H1 (cell line): ENCODE results near the gene TSPAN4. TPM values are rescaled to one million over a fixed set of nuclear protein-coding genes. Genes with fewer than 3 reads are reported as not detected.

Experiments
- BCL11A ChIP-seq, 2 experiments: IDR thresholded peaks; one replicate each; pipeline ENCODE4 v1.6.1; 2011; ENCODE audit warnings: low read depth in 2 of 2, low read length in 2 of 2, mild to moderate bottlenecking in 2 of 2
- EP300 ChIP-seq, 2 experiments: IDR thresholded peaks; 1 replicate in 1 of 2; 2 replicates in 1 of 2; pipeline ENCODE4 v1.6.1; 2011 to 2012; ENCODE audit warnings: low read depth in 2 of 2, low read length in 2 of 2, mild to moderate bottlenecking in 2 of 2, borderline replicate concordance in 1 of 2, inconsistent platforms in 1 of 2, moderate library complexity in 1 of 2
- KDM5A ChIP-seq: fragments of 200-600 bp; IDR thresholded peaks from 2 replicates; pipeline ENCODE4 v1.7.1; 2012; ENCODE audit warnings: mild to moderate bottlenecking, low read length, inconsistent platforms, mixed read lengths
- POU5F1 ChIP-seq: IDR thresholded peaks from 2 replicates; pipeline ENCODE4 v1.6.1; 2011; ENCODE audit warnings: low read depth, mild to moderate bottlenecking, low read length, moderate library complexity
- SIRT6 ChIP-seq: IDR thresholded peaks from one replicate; pipeline ENCODE4 v1.7.1; 2012; ENCODE audit warnings: low read length, inconsistent platforms
- polyA plus RNA-seq, 7 experiments: library from polyadenylated mRNA; depleted of rRNA in 3 of 7; stranded (reverse) in 5 of 7; unstranded in 2 of 7; fragments of >200 nt in 5 of 7; fragments of 200-250 nt in 2 of 7; gene quantifications; 1 replicate in 5 of 7; 2 replicates in 1 of 7; 4 replicates in 1 of 7; pipeline versions ENCODE4 v1.2.1 to v1.2.3, GENCODE V29; 2011 to 2013; ENCODE audit warnings: missing spikeins in 2 of 7, mixed read lengths in 2 of 7
- total RNA-seq: library from RNA; stranded (reverse); fragmentation: NEBNext Ultra II Directional; extraction: Animal tissue kit (Norgen Biotek cat#: 25700); gene quantifications from 2 replicates; pipeline ENCODE4 v1.2.1, GENCODE V29; 2021

Gene TSPAN4
- total and polyA plus RNA-seq, 2 of the 8 experiments (the other 6 are each of a cell fraction or from before 2014, with no cell fraction given), result 74.1 to 145 TPM

DNA sequence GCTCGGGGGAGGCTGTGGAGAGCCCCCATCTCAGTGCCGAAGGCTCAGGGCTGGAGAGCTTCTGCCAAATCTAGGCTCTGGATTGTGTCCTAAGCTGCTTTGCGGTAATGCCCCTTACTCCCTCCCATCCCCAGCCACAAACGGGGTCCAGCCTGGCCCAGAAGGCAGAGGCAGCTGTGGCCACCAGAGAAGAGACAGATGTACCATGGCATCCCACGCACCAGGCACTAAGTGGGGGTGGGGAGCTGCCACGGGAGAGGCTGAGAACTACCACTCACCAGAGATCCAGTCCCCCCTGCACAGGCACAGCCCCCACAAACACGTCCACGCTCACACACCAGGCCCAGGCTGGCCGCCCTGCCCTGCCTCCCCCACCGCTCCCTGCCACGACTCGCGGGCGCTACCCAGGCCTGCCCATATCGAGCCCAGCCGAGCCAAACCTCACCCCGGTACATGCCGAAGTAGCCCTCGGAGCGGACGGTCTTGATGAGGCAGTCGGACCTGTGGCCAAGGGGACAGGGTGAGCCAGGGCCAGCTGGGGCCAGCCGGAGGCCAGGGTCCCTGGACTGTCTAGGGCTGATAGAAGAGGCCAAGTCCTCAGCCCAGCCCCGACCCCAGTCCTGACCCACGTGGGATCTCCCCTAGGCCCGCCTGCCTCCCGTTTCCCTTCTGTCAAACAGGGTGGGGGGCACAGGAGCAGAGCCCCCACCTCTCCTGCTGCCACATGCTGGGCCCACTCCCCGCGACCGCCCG lies 48.5 kb upstream of the TSPAN4 start (continued):
- TF ChIP-seq EP300 (IDR thresholded peaks at IDR 0.05; ENCODE audit: borderline replicate concordance in 1 of 2, low read depth in 2 of 2, low read length in 2 of 2) (no peak), POU5F1 (no peak), BCL11A (IDR thresholded peaks at IDR 0.05; ENCODE audit: low read depth in 2 of 2, low read length in 2 of 2) (no peak), SIRT6 (no peak), KDM5A (no peak)
